Effector memory CD4-positive, alpha-beta T cell (primary cell): ENCODE measurements around the gene SLC22A1.
"Not testable (repeated sequence)": the region's sequence is repeated elsewhere in the genome, so short reads cannot be mapped to it uniquely, and the experiment has no call there.

Source experiments
- DNase-seq, 3 donors: peaks; one replicate each; pipeline ENCODE4 v3.0.0-alpha.2; 2020
- H3K27ac ChIP-seq: 2 replicates; pipeline ENCODE4 v1.7.0; 2013; ENCODE audit warnings: mild to moderate bottlenecking, low read length, moderate library complexity; ENCODE audit not compliant: insufficient read depth, poor library complexity, severe bottlenecking
- H3K27me3 ChIP-seq: replicated peaks from 2 replicates; pipeline ENCODE4 v1.7.0; 2013; ENCODE audit warnings: mild to moderate bottlenecking, low read length; ENCODE audit not compliant: insufficient read depth, control insufficient read depth, poor library complexity, severe bottlenecking
- H3K36me3 ChIP-seq: 2 replicates; pipeline ENCODE4 v1.7.0; 2013; ENCODE audit warnings: mild to moderate bottlenecking, low read length, moderate library complexity; ENCODE audit not compliant: control insufficient read depth, insufficient read depth
- H3K4me1 ChIP-seq: 2 replicates; pipeline ENCODE4 v1.7.0; 2013; ENCODE audit warnings: low read length, mild to moderate bottlenecking; ENCODE audit not compliant: control insufficient read depth, insufficient read depth, poor library complexity, severe bottlenecking
- H3K4me3 ChIP-seq: 2 replicates; pipeline ENCODE4 v1.7.0; 2013; ENCODE audit warnings: low read length, low read depth, mild to moderate bottlenecking; ENCODE audit not compliant: insufficient read depth, poor library complexity, severe bottlenecking
- H3K9me3 ChIP-seq: 2 replicates; pipeline ENCODE4 v1.7.0; 2013; ENCODE audit warnings: mild to moderate bottlenecking, low read length, moderate library complexity; ENCODE audit not compliant: control insufficient read depth

SLC22A1 gene

DNA sequence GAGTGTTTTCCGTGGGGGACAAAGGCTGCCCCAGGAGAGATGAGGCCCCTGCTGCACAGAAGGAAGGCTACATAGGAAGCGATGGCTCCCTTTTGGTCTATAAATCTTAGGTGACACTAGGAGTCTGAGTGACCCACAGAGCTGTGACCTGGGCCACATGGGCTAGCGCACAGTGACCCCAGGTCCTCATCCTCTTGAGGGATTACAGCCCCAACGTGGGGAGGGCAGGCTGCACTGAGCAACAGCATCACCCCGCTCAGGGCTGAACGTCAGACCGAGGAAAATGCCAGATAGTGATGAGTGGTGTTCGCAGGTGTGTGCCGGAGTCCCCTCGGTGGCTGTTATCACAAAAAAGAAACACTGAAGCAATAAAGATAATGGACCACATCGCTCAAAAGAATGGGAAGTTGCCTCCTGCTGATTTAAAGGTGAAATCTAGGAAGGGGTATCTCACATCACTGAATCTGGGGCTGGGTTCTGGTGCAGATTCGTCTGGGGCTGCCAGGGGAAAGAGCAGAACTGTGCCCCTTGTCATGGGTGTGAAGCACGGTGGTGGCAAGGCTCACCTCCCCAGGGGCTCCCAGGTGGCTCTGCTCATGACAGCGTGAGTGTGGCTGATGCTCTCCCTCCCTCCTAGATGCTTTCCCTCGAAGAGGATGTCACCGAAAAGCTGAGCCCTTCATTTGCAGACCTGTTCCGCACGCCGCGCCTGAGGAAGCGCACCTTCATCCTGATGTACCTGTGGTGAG, 14.5 kb downstream of the SLC22A1 start:
- Histone ChIP-seq H3K36me3 (no peaks in the 10 kb centered on the region), H3K27me3 (no peaks in the 10 kb centered on the region), H3K27ac (no peak overlapping the region), H3K4me1 (no peaks in the 10 kb centered on the region), H3K4me3 (no peak overlapping the region), H3K9me3 (no peaks in the 10 kb centered on the region)
- DNase-seq: no peak

GRCh38 chr6:160137130-160137988, 15.7 kb downstream of the SLC22A1 start:
- Histone ChIP-seq H3K27ac (no peak overlapping the region), H3K4me3 (no peak overlapping the region), H3K9me3 (no peaks in the 10 kb centered on the region), H3K27me3 (no peaks in the 10 kb centered on the region), H3K4me1 (no peaks in the 10 kb centered on the region), H3K36me3 (no peaks in the 10 kb centered on the region)
- DNase-seq: no peak

GRCh38 chr6:160137989-160138835, 16.6 kb downstream of the SLC22A1 start:
- H3K27me3 ChIP-seq: no peaks in the 10 kb centered on the region
- H3K4me3 ChIP-seq: no peak overlapping the region
- H3K9me3 ChIP-seq: no peaks in the 10 kb centered on the region
- no peak overlapping the region for H3K27ac ChIP-seq
- no peaks in the 10 kb centered on the region for H3K36me3 ChIP-seq
- H3K4me1 ChIP-seq: no peaks in the 10 kb centered on the region
- peak; percentile 9 to 44 (median 18) for DNase-seq

DNA sequence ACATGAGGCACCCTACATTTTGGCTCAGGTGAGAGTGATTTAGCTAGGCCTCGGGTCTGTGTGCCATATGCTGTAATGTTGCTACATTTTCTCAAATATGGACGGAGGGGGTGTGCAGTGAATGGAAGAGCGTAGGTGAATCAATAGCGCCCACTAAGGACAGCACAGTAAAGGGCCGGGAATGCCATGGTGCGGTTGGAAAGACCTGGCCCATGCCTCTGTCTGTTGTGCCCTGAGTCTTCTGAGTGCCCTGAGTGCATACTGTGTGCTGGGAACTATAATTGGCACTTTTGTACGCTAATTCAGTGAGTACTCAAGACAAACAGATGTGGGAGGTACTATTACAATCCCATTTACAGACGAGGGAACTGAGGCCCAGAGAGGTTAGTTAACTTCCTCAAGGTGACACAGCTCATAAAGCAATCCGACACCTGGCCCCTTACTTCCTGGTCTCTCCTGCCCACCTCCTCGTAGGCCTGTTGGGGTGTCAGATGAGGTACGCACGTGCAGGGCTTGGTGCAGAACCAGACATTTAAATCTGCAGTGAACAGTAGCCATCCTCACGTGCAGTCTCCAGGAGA, 17.3 kb downstream of the SLC22A1 start:
- no peaks in the 10 kb centered on the region for H3K36me3 ChIP-seq
- no peak overlapping the region for H3K27ac ChIP-seq
- no peak for DNase-seq
- no peaks in the 10 kb centered on the region for H3K4me1 ChIP-seq
- no peak overlapping the region for H3K4me3 ChIP-seq
- no peaks in the 10 kb centered on the region for H3K27me3 ChIP-seq
- no peaks in the 10 kb centered on the region for H3K9me3 ChIP-seq

- Histone ChIP-seq H3K27ac (no peak overlapping the region), H3K27me3 (no peaks in the 10 kb centered on the region), H3K9me3 (no peaks in the 10 kb centered on the region), H3K36me3 (no peaks in the 10 kb centered on the region), H3K4me1 (no peaks in the 10 kb centered on the region), H3K4me3 (no peak overlapping the region)
- no peak for DNase-seq
These were observed 17.8 kb downstream of the SLC22A1 start for GRCh38 chr6:160139420-160139851.

DNA sequence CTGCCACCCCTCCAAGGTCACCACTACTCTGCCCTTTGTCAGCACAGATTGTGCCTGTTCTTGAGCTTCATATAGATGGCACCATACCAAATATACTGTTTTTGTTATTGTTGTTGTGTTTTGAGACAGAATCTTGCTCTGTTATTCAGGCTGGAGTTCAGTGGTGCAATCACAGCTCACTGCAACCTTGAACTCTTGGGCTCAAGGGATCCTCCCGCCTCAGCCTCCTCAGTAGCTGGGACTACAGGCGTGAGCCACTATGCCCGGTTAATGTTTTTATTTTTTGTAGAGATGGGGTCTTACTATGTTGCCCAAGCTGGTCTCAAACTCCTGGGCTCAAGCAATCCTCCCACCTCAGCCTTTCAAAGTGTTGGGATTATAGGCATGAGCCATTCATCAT, 18.9 kb downstream of the SLC22A1 start:
- H3K36me3 ChIP-seq, H3K27me3 ChIP-seq, DNase-seq: not testable (repeated sequence)

DNA sequence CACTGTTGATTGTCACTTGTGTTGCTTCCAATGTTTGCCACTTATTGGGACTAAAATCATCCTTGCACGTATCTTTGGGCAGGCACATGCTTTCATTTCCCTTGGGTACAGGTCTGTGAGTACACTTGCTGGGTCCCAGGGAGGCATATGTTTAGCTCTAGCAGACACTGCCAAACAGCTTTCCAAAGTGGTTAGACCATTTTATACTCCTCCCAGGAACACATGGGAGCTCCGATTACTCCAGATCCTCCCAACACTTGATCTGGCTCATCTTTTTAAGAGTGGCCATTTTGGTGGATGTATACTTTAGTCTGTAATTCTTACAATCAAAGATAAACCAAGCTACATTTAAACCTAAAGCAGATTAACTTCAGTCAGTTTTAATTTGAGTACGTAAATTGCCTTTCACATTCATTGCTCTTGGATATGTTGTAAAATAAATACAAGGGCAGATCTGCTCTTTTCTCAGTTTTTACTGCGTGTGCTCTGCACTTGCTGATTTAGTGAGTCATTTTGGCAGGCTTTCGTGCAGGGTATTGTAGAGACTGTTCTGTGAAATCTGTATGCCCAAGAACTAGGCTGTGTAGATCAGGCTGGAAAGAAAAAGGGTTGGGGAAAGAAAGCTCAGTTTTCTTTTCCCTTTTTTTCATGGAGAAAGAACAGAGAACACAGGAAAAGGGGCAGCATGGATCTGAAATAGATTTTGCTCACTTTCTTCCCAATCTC, 19.5 kb downstream of the SLC22A1 start:
- H3K27ac ChIP-seq: no peak overlapping the region
- H3K36me3 ChIP-seq: no peaks in the 10 kb centered on the region
- H3K27me3 ChIP-seq: no peaks in the 10 kb centered on the region
- H3K9me3 ChIP-seq: no peaks in the 10 kb centered on the region
- H3K4me3 ChIP-seq: no peak overlapping the region
- no peaks in the 10 kb centered on the region for H3K4me1 ChIP-seq
- DNase-seq: no peak

More for the DNA sequence above, 18.9 kb downstream of the SLC22A1 start:
- H3K27ac ChIP-seq, H3K4me3 ChIP-seq, H3K4me1 ChIP-seq, H3K9me3 ChIP-seq: not testable (repeated sequence)

DNA sequence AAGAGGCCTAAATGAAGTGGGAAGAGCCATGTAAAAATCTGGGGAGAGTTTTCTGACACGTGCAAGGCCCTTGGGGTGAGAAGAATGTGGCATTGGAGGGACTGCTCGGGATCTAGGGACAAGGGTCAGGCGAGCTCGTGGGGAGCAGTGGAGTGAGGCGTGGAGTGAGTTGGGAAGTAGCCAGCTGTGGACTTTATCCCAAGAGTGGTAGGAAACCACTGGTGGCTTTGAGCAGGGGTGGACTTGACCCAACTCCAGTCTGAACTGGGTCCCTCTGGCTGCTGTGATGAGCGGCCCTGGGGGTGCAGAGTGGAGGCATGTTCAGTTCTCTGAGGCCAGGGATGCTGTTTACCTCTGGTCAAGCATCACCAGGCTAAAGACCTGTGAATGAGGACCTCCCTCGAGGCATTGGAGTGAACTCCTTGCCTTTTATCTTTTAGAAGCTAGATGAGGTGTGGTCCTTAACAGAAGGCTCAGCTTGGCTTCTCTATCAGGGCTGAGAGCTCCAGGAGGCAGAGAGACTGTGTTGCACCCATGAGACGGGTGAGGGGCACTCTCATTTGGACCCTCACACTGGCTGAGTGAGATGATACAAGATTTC, 20.6 kb downstream of the SLC22A1 start:
- no peaks in the 10 kb centered on the region for H3K4me1 ChIP-seq
- H3K27ac ChIP-seq: no peak overlapping the region
- no peaks in the 10 kb centered on the region for H3K9me3 ChIP-seq
- H3K4me3 ChIP-seq: no peak overlapping the region
- H3K27me3 ChIP-seq: no peaks in the 10 kb centered on the region
- no peaks in the 10 kb centered on the region for H3K36me3 ChIP-seq
- no peak for DNase-seq
